ENCODE data around the gene ADD3.

The ADD3 gene

GRCh38 chr10:110005719-110006118 lies 2.1 kb upstream of the ADD3 start:
- no peak for DNase-seq

- no peak for DNase-seq
Measured at GRCh38 chr10:110006358-110007160, 1.2 kb upstream of the ADD3 start.

GRCh38 chr10:110007161-110007700 lies 553 bp upstream of the ADD3 start:
- peak; percentile 76 for DNase-seq

GRCh38 chr10:110008518-110009339 lies 945 bp downstream of the ADD3 start:
- DNase-seq = peak; percentile 60

- DNase-seq = no peak
Measured at GRCh38 chr10:110009736-110010475, 2.1 kb downstream of the ADD3 start.

- no peak for DNase-seq
Measured at GRCh38 chr10:110010486-110011378, 2.9 kb downstream of the ADD3 start.

GRCh38 chr10:110011681-110012080 lies 3.9 kb downstream of the ADD3 start:
- no peak for DNase-seq

- no peak for DNase-seq
Measured at GRCh38 chr10:110013630-110014293, 6.0 kb downstream of the ADD3 start.

GRCh38 chr10:110016039-110016438 lies 8.3 kb downstream of the ADD3 start:
- no peak for DNase-seq

- no peak for DNase-seq
Measured at GRCh38 chr10:110017052-110017451, 9.3 kb downstream of the ADD3 start.

- no peak for DNase-seq
Measured at GRCh38 chr10:110017907-110018306, 10.1 kb downstream of the ADD3 start.

GRCh38 chr10:110020265-110020664 lies 12.5 kb downstream of the ADD3 start:
- no peak for DNase-seq

GRCh38 chr10:110022716-110023504 lies 15.1 kb downstream of the ADD3 start:
- no peak for DNase-seq

- no peak for DNase-seq
Measured at GRCh38 chr10:110023785-110024465, 16.1 kb downstream of the ADD3 start.

GRCh38 chr10:110029450-110029849 lies 21.7 kb downstream of the ADD3 start:
- no peak for DNase-seq

GRCh38 chr10:110032801-110033700 lies 25.3 kb downstream of the ADD3 start:
- no peak for DNase-seq

GRCh38 chr10:110033701-110034235 lies 26.0 kb downstream of the ADD3 start:
- no peak for DNase-seq

- DNase-seq = no peak
Measured at GRCh38 chr10:110034596-110034995, 26.8 kb downstream of the ADD3 start.

Data from stimulated activated CD8-positive, alpha-beta memory T cell treated with anti-CD3 and anti-CD28 coated beads, Interleukin-4, amount 100 ng/mL, for 48 hours (primary cell).